Measurements from ENCODE around the gene CRYM.

GRCh38 chr16:21327046-21327445 is 49.0 kb upstream of the CRYM start:
- TF ChIP-seq FOXP2 (optimal IDR thresholded peaks at IDR 0.05; ENCODE audit: control extremely low read depth, extremely low read length, insufficient read depth) = no peak
- no peak for TF ChIP-seq EZH2 (IDR thresholded peaks at IDR 0.05)
- no peak for TF ChIP-seq POLR2AphosphoS5 (IDR thresholded peaks at IDR 0.05; ENCODE audit: borderline replicate concordance, low read depth, low read length)
